Left renal cortex interstitium (tissue), 4 donors: Measurements from ENCODE around the gene MPIG6B. TPM values are rescaled to one million over a fixed set of nuclear protein-coding genes. Genes with fewer than 3 reads are reported as not detected.
"Not testable (repeated sequence)": the region's sequence is repeated elsewhere in the genome, so short reads cannot be mapped to it uniquely, and the experiment has no call there.

Experiments
- DNase-seq, 4 donors: peaks; one replicate each; pipeline ENCODE4 v3.0.0-alpha.2; 2013; ENCODE audit warnings: low read depth in 4 of 4, low spot score in 2 of 4, missing footprints in 1 of 4
- polyA plus RNA-seq, 4 donors: library from polyadenylated mRNA; unstranded; fragments of 120-200 nt; gene quantifications; one replicate each; pipeline ENCODE4 v1.2.1, GENCODE V29; 2013; ENCODE audit not compliant: insufficient read length in 4 of 4

MPIG6B gene
- polyA plus RNA-seq, 4 donors: 0.72 to 2.4 (median 1.5) TPM

DNA sequence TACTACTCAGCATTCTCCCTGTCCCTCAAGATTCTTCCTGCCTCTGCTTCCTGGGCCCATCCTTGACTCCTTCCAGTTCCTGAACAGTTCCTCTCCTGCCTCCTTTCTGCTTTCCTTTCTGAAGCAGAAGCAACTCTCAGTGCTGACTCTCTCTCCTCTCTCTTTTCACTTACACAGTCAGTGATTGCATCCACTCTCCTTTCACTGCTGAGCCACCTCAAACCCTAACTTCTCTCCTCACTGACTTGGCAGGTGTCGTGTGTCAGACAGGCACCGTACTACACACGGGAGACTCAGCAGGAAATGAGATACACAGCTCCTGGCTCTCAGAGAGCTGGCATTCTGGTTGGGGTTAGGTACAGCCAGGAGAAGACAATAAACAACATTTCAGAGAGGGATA, 25.6 kb upstream of the MPIG6B start:
- DNase-seq: no peak

DNA sequence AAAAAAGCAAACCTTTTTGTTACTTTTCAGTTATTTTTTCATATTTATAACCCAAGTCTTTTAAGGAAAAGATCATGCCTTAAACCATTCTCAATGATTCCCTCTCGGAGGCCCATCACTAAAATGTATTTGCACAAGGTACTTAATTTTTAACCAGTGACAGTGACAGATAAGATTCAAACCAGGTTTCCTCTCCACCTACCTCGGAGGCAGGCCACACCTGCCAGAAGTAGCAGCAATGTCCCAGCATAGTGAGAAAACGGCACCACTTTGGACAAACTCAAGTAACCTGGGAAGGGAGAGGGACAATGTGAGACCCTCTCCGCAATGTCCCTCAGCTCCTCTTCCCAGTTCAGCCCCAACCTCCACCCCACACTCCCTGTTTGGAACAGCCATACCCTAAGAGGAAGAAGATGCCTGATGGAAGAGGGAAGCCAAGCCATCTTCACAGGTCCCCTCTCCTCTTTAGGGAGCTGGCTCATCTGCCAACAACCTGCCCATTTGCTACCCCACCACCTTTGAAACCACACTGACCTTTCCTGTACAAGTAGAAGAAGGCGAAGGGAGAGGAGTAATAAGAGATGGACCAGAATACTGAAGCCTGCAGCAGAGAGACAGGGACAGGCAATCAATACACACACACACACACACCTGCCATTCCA, 22.3 kb upstream of the MPIG6B start:
- DNase-seq: no peak

DNA sequence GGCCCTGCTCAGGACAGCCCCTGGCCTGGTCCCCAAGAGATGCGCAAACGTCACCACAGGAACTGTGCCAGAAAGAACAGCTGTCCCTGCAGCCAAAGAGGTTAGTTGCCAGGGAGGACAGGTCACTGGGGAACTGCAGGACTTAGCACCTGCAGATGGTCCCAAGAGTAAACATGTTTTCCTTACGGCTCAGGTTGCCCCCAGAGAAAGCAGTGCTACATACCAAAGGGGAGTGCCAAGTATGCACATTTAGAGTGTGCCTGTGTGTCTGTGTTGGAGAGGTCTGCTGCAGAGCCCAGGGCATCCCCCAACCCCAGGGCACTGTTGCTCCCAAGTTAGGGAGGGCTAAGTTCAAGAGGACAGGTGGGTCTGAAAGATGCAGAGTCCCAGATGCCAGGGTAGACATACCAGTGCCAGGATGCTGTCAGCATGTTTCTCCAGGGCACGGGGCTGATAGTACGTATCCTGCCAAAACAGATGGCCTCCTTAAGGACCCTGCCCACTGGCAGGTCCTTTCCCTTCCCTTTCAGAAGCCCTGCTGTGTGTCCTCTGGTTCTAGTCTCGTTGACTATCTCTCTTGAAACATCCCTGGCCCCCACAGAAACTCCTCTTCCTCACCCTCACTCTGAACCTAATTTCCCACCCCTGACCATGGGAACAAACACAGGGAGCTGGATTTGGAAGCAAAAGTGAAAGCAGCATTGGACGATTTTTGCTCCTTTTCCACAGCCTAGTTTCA, 21.3 kb upstream of the MPIG6B start:
- no peak for DNase-seq

DNA sequence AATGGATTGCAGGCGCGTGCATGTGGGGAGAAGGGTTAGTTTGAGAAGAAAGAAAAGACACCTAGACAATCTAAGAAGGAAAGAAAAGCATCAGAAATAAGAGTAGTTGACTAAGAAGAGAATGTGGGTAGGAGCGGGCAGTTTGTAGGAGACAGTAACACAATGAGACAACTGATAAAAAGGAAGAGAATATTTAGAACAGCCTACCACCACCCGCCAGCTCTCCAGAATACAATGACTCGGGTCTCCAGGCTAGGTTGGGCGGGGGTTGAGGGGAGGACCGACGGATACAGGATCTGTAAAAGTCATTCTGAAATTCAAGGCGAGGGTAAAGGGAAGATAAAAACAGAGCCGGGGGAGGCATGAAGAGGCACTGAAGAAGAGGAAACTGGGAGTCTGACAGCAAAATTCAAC, 20.8 kb upstream of the MPIG6B start:
- no peak for DNase-seq

DNA sequence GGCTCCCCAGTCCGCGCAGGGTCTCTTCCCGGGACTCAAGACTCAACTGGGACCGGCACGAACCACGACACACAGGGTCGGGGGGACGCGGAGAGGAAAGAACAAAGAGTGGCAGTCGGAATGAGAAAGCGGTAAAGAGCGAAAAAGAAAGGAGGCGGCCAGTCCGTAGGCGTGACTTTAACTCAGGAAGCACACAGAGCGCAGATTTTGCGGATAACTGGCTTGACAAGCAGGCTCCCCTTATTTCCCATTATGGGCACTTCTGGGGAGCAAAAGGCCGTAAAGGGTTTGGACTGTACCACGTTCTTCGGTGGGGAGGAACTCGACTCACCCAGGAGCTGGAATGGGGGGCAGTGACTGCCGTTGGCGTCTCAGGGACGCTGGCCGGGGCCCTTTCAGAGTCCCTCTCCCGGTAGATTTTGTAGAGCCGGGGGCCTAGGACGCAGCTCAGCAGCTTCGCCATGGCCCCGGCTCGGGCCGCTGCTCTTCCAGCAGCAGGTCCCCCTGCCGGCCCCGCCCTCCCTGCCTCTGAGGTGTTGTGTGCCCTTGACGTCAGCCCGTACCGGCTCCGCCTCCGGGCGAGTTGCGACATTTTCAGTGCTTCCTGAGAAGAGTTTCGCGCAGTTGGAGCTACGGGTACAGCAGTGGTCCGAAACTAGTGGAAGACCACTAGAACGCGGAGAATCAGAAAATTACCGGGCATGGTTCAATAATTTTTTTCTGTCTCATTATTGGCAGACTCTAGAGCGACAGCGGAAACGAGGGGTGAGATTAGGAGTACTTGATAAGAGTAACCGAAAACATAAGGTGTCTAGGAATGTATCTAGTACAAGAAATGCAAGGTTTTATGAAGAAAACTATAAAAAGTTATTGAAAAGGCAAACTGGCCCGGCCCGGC, 20.1 kb upstream of the MPIG6B start, which contains the start of gene ABHD16A:
Gene ABHD16A, minus strand, starts transcription at position 506 of the 898 bp plus-strand sequence. Its CDS starts 43 bp downstream, at position 463.
- peak; percentile 91 to 98 (median 96) for DNase-seq

DNA sequence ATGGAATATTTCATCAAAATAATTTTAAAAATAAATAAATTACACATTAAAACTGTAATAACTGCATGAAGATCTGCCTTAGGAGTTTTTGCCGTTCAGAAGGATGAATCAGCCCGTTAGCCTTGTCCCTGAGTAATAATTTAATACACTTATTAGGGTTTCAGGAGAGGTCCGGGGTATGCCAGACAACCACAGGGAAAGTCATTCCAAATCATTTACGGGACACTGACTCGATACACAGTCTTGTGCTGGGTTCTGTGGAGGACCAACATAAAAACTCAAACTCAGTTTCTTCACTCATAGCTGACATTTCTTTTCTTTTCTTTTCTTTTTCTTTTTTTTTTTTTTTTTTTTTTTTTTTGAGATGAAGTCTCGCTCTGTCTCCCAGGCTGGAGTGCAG, 17.2 kb upstream of the MPIG6B start:
- no peak for DNase-seq

DNA sequence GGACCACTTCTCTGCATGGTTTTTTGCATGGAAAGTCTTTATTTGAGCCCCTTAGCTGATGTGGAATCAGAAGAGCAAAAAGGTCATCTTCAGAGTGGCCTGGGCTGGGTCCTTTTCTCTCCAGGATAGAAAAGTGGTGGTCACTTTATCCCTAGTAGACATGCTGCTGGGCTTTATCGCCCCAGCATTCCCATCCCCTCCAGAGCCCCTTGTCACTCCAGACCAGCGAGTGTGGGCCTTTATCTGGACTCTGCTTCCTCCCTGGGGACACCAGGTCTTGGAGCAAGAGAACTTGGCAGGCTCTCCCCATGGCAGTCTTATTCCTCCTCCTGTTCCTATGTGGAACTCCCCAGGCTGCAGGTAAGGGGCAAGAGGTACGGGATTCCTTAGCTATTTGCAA, 16.6 kb upstream of the MPIG6B start, which contains the start of gene LY6G6F:
Gene LY6G6F, plus strand, starts transcription at position 268 of the 400 bp plus-strand sequence. Its CDS starts 41 bp downstream, at position 309.
- DNase-seq: no peak

DNA sequence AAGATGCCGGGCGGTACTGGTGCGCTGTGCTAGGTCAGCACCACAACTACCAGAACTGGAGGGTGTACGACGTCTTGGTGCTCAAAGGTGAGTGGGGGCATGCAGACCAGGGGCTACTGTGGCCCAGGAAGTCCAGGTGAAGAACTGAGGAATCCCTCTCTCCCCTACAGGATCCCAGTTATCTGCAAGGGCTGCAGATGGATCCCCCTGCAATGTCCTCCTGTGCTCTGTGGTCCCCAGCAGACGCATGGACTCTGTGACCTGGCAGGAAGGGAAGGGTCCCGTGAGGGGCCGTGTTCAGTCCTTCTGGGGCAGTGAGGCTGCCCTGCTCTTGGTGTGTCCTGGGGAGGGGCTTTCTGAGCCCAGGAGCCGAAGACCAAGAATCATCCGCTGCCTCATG, 15.5 kb upstream of the MPIG6B start:
- no peak for DNase-seq

DNA sequence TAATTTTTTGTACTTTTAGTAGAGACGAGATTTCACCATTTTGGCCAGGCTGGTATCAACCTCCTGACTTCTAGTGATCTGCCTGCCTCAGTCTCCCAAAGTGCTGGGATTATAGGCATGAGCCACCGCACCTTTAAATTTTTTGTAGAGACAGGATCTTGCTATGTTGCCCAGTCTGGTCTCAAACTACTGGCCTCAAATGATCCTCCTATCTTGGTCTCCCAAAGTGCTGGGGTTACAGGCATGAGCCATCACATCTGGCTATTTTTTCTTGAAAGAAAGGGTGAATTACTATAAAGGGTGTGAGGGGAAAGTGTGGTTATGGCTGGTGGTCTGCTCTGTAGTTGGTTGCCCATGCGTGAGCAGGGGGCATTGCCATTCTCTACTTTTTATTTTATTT, 14.9 kb upstream of the MPIG6B start:
- DNase-seq: no peak

DNA sequence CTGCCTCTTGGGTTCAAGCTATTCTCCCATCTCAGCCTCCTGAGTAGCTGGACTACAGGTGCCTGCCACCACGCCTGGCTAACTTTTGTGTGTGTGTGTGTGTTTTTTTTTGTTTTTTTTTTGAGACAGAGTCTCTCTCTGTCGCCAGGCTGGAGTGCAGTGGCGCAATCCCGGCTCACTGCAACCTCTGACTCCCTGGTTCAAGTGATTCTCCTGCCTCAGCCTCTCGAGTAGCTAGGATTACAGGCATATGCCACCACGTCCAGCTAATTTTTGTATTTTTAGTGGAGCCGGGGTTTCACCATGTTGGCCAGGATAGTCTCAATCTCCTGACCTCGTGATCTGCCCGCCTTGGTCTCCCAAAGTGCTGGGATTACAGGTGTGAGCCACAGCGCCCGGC, 14.0 kb upstream of the MPIG6B start:
- DNase-seq: not testable (repeated sequence)

DNA sequence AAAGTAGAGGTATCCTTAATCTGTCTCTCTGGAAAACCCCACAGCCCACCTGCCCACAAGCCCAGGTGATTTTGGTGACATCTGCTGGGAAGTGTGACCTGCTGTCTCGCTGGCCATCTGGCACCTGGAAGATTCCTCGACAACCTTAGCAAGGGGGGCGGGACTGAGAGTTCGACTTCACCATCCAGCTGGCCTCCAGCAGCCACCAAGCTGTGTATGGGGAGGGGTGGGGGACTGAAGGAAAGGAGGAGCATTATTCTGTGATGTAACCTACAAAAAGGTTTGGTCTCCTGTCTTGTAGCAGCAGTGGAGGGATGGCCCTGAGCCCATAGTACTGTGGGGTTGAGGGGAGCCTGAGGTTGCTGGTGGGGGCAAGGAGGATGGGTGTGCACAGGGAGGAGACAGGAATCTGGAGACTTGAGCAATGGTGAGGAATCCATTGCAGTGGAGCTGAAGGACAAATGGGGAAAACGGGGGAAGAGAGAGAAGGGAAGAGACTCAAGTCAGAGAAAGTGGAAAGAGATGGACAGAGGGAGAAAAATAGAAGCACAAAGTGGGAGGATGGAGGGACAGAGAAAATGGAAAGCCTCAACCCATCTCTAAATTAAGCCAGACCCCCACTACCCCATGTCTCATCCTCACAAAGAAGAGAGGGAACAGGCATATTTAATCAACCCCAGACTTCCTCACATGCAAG, 12.5 kb upstream of the MPIG6B start:
- DNase-seq: no peak

DNA sequence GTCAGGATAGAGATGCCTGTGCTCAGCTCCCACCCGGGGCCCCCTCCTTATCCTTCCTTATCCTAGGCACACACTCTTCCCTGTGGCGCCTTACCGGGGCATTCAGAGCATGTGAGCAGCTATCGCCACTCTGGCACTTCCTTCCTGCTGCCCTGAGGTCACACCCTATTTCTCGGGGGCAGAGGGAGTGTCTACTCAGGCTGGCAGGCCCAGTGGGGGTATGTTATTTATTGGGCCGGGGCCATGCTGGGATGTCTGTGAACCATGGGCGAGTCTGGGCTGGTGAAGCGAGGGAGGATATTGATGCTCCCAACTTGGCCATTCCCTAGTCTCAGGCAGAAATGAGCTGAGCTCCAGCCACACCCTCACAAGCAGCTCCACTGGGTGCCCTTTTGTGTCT, 11.9 kb upstream of the MPIG6B start:
- no peak for DNase-seq

DNA sequence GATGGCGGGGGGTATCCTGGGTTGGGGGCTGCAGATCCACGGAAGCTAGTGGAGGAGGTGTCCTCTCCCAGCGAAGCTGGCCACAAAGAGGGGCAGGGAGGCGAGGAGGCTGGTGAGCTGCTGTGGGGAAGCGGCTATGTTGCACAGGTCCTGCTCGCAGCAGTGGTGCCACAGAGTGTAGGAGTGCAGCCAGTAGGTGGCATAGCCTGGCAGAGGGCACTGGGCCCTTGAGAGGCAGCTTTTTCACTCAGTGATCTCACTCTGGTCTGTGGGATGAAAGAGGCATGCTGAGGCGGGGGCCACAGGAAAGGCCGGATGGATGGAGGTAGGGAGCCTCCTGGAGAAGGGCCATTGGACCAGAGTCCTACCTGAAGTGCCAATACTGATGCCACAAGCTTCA, 10.9 kb upstream of the MPIG6B start:
- DNase-seq: no peak

DNA sequence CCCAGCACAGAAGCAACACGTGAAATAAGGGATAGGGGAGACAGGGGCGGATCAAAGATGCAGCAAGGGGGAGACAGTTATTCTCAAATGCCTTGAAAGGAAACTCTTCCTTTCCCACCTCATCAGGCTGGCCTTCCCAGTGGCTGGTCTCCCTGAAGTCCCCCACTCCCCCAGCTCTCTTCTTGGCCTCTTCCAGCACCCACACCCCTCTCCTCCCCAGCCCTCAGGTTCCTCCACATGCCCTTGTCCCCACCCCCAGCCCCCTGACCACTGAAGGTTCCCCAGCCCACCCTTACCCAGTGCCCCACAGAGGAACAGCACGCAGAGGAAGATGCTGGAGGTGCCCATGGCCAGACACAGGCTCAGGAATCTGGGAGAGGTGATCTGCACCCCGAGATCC, 9.7 kb upstream of the MPIG6B start:
- DNase-seq: no peak

DNA sequence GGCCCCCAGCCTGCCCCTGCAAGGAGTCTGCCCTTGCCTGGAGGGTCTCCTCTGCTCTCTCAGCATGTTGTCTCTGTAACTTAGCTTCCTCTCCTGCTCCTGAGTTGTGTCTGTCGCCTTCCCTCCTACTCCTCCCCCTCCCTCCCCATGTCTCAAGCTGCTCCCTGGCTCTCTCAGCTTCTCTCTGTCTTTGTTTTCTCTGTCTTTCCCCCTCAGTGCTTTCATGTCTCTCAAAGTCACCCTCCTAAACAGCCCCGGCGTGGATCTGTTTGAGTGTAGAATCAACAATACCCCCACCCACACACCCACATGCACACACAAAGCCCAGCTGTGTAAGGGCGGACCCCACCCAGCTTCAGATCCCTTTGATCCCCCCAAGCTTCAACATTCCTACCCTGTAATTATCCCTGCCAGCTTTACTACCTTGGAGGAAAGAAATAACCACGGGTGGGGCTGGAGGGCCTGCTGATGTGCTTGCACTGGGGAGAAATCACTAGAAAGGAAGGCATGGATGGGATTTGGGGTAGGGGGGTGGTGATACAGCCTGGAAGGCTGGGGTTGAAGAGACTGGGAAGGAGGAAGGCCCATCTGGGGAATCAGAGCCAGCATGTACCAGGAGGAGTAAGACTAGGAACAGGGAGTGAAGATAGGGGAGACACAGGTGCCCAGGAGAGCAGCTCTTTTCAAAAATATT, 9.0 kb upstream of the MPIG6B start:
- DNase-seq: peak in 2 of 4 donors; percentile 37 to 45

DNA sequence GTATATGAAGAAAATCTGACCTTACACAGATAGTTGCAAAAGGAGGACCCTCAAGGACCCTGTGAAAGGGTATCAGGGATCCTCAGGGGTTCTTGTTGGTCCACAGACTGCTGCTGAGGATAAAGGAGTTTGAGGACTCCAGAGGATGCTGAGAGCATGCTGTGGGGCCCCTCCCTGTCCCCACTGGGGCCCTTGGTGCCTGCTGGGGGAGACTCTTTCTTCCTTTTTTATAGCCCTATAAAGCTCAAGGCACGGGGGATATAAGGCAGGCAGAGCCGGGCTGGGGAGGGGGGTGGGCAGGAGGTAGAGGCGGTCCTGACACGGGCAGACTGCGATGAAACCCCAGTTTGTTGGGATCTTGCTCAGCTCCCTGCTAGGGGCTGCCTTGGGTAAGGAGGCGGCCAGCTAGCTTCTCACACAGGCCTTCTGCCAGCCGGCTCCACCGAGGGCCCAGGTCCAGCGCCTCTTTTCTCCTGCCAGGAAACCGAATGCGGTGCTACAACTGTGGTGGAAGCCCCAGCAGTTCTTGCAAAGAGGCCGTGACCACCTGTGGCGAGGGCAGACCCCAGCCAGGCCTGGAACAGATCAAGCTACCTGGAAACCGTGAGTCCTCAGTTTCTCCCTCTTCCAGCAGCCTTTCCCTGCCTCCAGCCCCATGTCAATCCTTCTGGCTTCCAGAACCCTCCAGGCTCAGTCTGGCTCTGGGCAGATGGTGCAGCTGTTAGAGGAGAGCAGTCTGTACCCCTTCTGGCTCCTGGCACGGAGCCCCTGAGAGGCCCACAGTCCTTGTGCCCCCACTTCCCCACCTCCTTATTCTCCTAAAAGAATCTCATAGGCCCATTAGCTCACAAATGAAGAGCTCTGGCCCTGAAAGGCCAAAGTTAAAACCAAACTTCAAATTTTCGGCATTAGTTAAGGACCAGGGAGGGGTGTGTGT, 7.9 kb upstream of the MPIG6B start, which contains the start of gene LY6G6D:
Gene LY6G6D, plus strand, starts transcription at position 327 of the 937 bp plus-strand sequence. Its CDS starts 8 bp downstream, at position 335.
- no peak for DNase-seq

DNA sequence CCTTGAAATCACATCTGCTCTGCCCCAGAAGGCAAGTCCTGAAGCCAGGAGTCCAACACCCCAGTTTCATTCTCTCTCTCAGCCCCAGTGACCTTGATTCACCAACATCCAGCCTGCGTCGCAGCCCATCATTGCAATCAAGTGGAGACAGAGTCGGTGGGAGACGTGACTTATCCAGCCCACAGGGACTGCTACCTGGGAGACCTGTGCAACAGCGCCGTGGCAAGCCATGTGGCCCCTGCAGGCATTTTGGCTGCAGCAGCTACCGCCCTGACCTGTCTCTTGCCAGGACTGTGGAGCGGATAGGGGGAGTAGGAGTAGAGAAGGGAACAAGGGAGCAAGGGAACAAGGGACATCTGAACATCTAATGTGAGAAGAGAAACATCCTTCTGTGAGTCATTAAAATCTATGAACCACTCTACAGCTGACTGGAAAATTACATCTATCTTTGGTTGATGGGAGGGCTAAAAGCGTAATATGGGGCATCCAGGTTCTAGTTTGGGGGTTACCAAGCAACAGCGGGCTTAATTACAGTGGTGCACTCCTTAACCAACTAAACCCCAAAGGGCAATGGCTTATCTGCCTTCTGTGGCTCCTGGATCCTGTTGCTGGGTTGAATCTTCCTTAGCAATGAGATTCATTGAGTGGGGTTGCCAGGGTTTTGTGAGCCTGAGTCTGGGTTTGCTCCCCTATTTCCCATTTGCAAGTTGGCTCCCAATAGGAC, 5.5 kb upstream of the MPIG6B start:
- no peak for DNase-seq

DNA sequence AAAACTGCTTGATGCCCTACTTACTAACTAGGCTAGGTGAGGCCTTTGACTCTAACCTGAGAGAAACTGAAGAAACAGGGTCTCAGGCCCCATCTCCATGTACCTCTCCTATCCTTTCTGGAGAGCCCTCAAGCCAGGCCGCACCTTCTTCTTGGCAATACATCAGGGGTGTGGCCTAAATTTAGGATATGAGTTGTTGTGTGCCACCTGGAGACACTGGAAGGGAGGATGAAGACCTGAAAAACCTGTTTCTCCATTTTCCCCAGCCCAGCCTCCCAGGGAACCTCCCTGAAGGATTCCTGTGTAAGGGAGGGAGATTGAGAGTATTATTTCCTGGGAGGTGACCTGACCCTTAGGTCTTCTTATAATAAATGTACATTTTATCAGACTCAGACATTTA, 4.9 kb upstream of the MPIG6B start:
- DNase-seq: no peak
